ENCODE measurements around the gene CES2. TPM values are rescaled to one million over a fixed set of nuclear protein-coding genes. Genes with fewer than 3 reads are reported as not detected.

The CES2 gene
- polyA plus RNA-seq, 1 of the 3 experiments (the other 2 are of a cell fraction) = 33.1 TPM

DNA sequence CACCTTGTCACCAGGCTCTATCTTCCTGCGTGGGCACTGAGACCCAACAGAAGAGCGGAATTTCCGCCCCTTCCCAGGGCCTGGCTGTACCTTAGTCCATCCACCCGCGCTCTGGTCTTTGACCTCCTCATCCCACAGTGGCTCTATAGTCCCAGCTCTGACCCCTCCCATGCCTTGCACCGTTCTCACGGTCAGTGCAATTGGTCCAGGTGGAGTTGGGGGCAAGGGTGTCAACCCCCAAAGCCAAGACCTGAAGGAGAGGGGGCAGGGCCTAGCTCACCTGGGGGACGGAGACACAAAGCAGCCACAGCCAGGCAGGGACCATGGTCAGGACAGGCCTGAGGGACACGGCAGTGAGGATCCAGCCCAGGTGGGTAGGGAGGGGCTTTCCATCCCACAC, 17.6 kb upstream of the CES2 start (continued):
- TF ChIP-seq, protein P1, sequence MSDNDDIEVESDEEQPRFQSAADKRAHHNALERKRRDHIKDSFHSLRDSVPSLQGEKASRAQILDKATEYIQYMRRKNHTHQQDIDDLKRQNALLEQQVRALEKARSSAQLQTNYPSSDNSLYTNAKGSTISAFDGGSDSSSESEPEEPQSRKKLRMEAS (IDR thresholded peaks at IDR 0.05; ENCODE audit: low read depth) = no peak
- no peak for TF ChIP-seq MXI1 (IDR thresholded peaks at IDR 0.05; ENCODE audit: low read depth, low read length)
- TF ChIP-seq YY1 (IDR thresholded peaks at IDR 0.05; ENCODE audit: low read depth) = no peak
- TF ChIP-seq TEAD4 (IDR thresholded peaks at IDR 0.05; ENCODE audit: borderline replicate concordance, insufficient read depth) = no peak
- TF ChIP-seq, protein P2, sequence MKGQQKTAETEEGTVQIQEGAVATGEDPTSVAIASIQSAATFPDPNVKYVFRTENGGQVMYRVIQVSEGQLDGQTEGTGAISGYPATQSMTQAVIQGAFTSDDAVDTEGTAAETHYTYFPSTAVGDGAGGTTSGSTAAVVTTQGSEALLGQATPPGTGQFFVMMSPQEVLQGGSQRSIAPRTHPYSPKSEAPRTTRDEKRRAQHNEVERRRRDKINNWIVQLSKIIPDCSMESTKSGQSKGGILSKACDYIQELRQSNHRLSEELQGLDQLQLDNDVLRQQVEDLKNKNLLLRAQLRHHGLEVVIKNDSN (IDR thresholded peaks at IDR 0.05; ENCODE audit: borderline replicate concordance, low read depth) = no peak
- TF ChIP-seq FOXJ3 (CRISPR knock-in tag; IDR thresholded peaks at IDR 0.05) = no peak
- TF ChIP-seq EP300 (IDR thresholded peaks at IDR 0.05; ENCODE audit: borderline replicate concordance in 1 of 2, low read depth in 1 of 2, low read length in 1 of 2) = no peak
- TF ChIP-seq MEF2A (IDR thresholded peaks at IDR 0.05; ENCODE audit: borderline replicate concordance, low read depth) = no peak

DNA sequence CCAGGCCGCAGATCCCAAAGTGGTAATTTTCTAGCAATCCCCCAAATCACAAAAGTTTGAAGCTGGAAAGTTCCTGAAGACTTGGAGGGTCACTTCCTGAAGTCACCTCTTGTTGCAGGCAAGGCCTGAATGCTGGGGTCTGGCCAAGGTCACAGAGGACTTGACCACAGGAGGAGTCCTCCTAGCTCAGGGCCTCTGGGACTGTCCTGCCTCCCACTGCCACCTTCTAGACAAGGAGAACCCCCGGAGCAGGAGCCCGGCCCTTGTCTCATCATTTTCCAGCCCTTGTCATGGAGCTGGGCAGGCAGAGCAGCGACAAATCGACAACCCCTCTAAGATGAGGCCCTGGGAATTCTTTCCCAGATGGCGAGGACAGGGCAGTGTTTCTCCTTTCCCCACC, 17.0 kb upstream of the CES2 start:
- no peak overlapping the region for H3K4me3 ChIP-seq (ENCODE audit: low read depth in 2 of 2, low read length in 1 of 2)
- H3K27me3 ChIP-seq (ENCODE audit: insufficient read depth) = no peaks in the 10 kb centered on the region
- DNase-seq = no peak
- H3F3A ChIP-seq (replicated peaks; ENCODE audit: insufficient read depth) = no peaks in the 10 kb centered on the region
- POLR2A ChIA-PET = no interaction called here
- H3K4me2 ChIP-seq = no peak overlapping the region
- H3K36me3 ChIP-seq (replicated peaks in 1 of 2; ENCODE audit: control insufficient read depth in 1 of 2, insufficient read depth in 2 of 2, low read length in 1 of 2) = no peaks in the 10 kb centered on the region
- H3K9ac ChIP-seq = no peak overlapping the region
- no peak for TF ChIP-seq TCF12 (IDR thresholded peaks at IDR 0.05)
- TF ChIP-seq SMC3 (IDR thresholded peaks at IDR 0.05; ENCODE audit: low read depth, low read length) = no peak
- TF ChIP-seq, protein P3, sequence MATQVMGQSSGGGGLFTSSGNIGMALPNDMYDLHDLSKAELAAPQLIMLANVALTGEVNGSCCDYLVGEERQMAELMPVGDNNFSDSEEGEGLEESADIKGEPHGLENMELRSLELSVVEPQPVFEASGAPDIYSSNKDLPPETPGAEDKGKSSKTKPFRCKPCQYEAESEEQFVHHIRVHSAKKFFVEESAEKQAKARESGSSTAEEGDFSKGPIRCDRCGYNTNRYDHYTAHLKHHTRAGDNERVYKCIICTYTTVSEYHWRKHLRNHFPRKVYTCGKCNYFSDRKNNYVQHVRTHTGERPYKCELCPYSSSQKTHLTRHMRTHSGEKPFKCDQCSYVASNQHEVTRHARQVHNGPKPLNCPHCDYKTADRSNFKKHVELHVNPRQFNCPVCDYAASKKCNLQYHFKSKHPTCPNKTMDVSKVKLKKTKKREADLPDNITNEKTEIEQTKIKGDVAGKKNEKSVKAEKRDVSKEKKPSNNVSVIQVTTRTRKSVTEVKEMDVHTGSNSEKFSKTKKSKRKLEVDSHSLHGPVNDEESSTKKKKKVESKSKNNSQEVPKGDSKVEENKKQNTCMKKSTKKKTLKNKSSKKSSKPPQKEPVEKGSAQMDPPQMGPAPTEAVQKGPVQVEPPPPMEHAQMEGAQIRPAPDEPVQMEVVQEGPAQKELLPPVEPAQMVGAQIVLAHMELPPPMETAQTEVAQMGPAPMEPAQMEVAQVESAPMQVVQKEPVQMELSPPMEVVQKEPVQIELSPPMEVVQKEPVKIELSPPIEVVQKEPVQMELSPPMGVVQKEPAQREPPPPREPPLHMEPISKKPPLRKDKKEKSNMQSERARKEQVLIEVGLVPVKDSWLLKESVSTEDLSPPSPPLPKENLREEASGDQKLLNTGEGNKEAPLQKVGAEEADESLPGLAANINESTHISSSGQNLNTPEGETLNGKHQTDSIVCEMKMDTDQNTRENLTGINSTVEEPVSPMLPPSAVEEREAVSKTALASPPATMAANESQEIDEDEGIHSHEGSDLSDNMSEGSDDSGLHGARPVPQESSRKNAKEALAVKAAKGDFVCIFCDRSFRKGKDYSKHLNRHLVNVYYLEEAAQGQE (IDR thresholded peaks at IDR 0.05; ENCODE audit: low read depth, low read length) = no peak
- TF ChIP-seq EZH2phosphoT487 (IDR thresholded peaks at IDR 0.05; ENCODE audit: borderline replicate concordance, low read depth) = no peak
- TF ChIP-seq POLR2AphosphoS5 (IDR thresholded peaks at IDR 0.05; ENCODE audit: low read depth, low read length) = no peak
- TF ChIP-seq SIN3A (IDR thresholded peaks at IDR 0.05; ENCODE audit: borderline replicate concordance, low read depth, low read length) = no peak
- TF ChIP-seq YY1 (IDR thresholded peaks at IDR 0.05; ENCODE audit: low read depth) = no peak
- no peak for TF ChIP-seq RFX5 (IDR thresholded peaks at IDR 0.05; ENCODE audit: low read length)
- no peak for TF ChIP-seq MXI1 (IDR thresholded peaks at IDR 0.05; ENCODE audit: low read depth, low read length)
- TF ChIP-seq FOXM1 (IDR thresholded peaks at IDR 0.05; ENCODE audit: low read depth) = no peak
- TF ChIP-seq TEAD4 (IDR thresholded peaks at IDR 0.05; ENCODE audit: borderline replicate concordance, insufficient read depth) = no peak
- no peak for TF ChIP-seq GATA2 (CRISPR knock-in tag; IDR thresholded peaks at IDR 0.05)
- TF ChIP-seq FOSL2 (IDR thresholded peaks at IDR 0.05; ENCODE audit: borderline replicate concordance, low read depth) = no peak
- no peak for TF ChIP-seq FOXJ3 (CRISPR knock-in tag; IDR thresholded peaks at IDR 0.05)
- no peak for TF ChIP-seq NRF1 (IDR thresholded peaks at IDR 0.05; ENCODE audit: low read depth, low read length)
- no peaks in the 10 kb centered on the region for H3K9me3 ChIP-seq
- H3K27ac ChIP-seq (ENCODE audit: low read depth in 2 of 2, low read length in 1 of 2) = no peak overlapping the region
- no peaks in the 10 kb centered on the region for H3K9me2 ChIP-seq
- H4K20me1 ChIP-seq (ENCODE audit: insufficient read depth) = no peaks in the 10 kb centered on the region
- H2AFZ ChIP-seq (ENCODE audit: low read depth) = no peak overlapping the region
- H3K79me2 ChIP-seq (ENCODE audit: insufficient read depth) = no peaks in the 10 kb centered on the region
- CTCF ChIA-PET = interaction anchor here (0.6 to 13.6 kb wide), 7 partner anchors 9 to 99 kb away, joined by 3 to 174 read pairs (median 4); partner anchors contain the start of gene CES3
- WGBS (ENCODE audit: low lambda C conversion rate) = 62% methylated on average over 6 of the region's 6 CpGs
- no peaks in the 10 kb centered on the region; a peak in 1 of 4 replicates for H3K4me1 ChIP-seq (ENCODE audit: control insufficient read depth in 1 of 2, insufficient read depth in 2 of 2, low read depth in 1 of 2, low read length in 1 of 2)

Data from SK-N-SH (cell line).